Raji (cell line): Measurements from ENCODE around the gene NR4A3.
A peak's percentile ranks its signal among the peaks of the same experiment; 100 is the strongest.

ENCODE experiments used
- POLR2A ChIP-seq: IDR thresholded peaks from 2 replicates; pipeline ENCODE4 v1.6.1; 2011; ENCODE audit warnings: low read depth, low read length, control low read depth; ENCODE audit not compliant: insufficient read depth

Gene NR4A3

GRCh38 chr9:99808454-99808853, 13.2 kb upstream of the NR4A3 start:
- TF ChIP-seq POLR2A = no peak

DNA sequence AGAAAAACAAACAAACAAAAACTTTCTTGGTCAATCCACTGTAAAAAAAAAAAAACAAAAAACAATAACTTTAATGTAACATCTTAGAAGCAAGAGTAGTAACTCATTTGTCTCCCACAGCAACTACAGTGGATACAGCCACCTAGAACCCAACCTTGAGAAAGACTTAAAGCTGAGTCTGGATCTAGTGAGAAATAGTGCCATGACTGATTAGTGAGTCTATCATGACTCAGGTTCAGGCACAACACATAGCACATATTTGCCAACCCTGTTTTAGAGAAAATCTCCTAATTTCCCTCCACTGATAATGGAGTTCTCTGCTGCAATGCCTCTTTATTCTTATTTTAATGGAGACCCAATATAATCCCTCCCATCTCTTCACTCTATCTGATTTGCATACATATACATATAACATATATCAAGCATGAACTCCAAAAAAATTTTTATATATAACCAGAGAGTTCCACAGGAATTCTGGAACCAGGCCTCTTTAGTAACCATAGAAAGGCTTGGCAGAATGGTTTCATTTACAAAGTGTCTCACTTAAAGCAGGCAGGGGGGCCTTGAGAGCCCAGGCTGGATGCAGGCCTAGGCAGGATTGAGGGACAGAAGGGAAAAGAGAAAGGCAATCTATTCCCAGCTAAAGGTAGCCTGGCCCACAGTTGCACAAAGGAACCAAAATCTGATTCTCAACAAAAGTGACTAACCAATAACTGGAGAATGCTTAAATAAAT, 11.9 kb upstream of the NR4A3 start:
- no peak for TF ChIP-seq POLR2A

DNA sequence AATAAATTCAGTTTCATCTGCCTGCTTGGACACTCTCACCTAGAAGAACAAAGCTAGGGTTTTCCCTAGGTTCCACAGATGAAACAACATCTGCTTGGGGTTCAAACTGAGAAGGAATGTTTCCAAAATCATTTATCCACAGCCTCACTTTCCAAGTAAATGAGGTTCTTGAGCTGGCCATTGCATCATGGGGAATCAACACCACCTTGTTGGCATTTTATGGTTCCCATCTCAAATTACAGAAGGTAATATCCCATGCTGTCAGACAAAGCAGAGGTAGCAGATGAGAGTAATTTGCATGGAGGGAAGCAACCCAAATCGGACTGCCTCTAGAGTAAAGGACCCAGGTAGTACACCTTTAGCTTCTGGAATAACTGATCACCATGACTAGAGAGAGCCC, 10.5 kb upstream of the NR4A3 start:
- no peak for TF ChIP-seq POLR2A

GRCh38 chr9:99811598-99812383, 9.9 kb upstream of the NR4A3 start:
- TF ChIP-seq POLR2A = no peak

DNA sequence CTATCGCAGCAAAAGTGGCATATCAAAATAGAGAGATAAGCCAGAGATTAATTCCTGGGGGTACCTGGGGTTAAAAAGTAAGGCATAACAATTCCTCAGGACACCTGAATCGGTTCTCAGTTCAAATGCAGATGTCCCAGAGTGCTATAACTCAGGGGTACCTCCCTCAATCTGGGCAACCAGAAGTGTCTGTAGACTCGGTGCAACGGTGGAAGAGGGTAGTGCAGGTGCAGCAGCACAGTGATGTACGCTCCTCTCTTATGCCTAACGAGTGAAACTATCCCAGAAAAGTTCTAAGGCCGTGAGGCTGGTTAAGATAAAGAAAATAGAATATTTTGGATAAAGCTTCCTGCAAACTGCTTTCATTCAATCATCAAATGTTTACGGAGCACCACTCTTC, 7.9 kb upstream of the NR4A3 start:
- no peak for TF ChIP-seq POLR2A

GRCh38 chr9:99814359-99814758, 7.3 kb upstream of the NR4A3 start:
- no peak for TF ChIP-seq POLR2A

- TF ChIP-seq POLR2A = no peak
Measured at GRCh38 chr9:99816392-99816791, 5.3 kb upstream of the NR4A3 start.

- no peak for TF ChIP-seq POLR2A
Measured at GRCh38 chr9:99818500-99818899, 3.2 kb upstream of the NR4A3 start.

DNA sequence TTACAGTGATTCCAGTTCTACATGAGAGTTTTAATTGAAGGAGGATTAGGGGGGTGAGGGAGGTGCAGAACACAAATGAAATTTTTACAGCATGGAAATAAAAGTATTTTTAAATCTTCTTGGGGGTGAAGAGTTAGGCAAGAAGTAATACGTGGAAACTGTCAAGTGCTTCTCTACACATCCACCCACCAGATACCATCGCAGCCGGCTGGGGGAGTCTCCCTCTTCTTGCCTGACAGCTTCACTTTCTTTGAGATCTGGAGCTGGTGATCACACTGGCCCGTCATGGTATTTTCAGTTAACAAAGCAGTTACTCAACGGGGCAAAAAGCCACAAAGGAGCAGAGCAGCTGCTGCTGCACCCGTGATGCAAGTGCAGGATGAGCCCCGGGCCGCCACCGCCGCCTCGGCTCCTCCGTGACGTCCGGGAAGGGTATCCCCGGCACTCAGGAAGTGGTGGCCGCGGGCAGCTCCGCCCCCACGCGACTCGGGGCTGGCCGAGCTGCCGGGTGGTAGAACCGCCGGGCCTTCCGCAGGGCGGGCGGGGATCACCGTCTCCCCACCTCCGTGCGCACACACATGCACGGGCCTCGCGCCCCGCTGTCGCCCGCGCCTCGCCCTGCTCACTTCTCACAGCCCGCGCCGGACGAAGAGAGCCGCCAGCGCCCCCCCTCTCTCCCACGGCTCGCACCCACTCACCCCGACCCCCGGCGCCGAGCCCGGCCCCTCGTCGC, 2.4 kb upstream of the NR4A3 start:
- TF ChIP-seq POLR2A = peak; percentile 72

DNA sequence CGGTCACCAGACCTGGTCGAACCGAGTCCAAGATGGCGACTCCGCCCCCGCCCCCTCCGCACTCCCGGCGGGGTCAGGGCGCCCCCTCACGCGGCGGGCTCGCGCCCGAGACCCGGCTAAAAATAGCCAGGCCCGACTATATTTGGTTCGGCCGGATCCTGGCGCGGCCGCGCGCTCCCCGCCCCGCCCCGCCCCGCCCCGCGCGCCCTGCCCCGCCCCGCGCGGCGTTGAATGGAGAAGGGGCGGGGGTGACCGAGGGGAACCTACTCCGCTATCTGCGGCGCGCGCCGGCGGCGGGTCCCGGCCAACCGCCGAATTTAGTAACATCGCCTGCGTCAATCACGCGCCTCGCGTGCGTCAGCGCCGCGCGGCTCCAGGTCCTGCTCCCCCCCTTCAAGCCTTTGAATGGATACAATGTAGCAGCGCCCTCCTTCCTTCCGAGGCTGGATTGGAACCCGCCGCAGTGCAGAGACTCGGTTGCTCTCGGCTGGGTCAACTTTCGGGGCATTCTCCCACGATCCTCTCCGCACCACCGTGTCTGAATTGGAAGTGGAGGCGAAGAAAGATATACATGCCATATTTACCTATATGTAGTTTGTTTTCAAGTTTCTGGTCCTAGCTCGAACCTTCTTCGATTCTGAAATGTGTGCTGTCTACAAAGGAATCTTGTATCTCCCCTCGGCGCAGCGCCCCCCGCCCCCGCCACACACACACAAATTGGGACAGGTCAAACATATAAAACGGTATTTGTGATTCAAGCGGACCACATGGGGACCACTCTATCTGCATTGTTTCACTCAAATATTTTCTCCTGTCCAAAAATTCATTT, 1.6 kb upstream of the NR4A3 start:
- TF ChIP-seq POLR2A = peak; percentile 47

GRCh38 chr9:99820685-99821395, 845 bp upstream of the NR4A3 start:
- TF ChIP-seq POLR2A = 0 out of 2 replicates have a peak, but pooled peaks have one; percentile 10

DNA sequence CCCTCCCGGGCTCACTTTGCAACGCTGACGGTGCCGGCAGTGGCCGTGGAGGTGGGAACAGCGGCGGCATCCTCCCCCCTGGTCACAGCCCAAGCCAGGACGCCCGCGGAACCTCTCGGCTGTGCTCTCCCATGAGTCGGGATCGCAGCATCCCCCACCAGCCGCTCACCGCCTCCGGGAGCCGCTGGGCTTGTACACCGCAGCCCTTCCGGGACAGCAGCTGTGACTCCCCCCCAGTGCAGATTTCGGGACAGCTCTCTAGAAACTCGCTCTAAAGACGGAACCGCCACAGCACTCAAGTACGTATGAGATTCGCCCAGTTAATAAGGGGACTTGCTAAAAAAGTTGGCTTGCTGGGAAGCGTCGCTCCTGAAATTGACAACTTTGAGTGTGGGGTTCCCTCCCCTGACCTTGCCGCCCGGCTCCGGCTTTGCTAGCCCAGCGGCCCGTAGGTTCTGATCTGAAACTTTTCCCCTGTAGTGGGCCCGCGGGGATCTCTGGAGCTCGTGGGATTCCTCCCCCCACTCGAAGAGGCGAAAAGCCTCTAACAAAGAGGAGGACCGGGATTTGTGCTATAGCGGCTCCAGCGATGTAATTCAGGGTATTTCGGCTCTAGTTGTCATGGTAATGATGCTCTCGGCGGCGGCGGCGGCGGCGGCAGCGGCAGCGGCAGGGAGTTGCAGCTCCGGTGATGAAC, 572 bp downstream of the NR4A3 start:
- no peak for TF ChIP-seq POLR2A

- no peak for TF ChIP-seq POLR2A
Measured at GRCh38 chr9:99822806-99823591, 1.3 kb downstream of the NR4A3 start.
